ENCODE results near the gene ARSI.
A peak's percentile ranks its signal among the peaks of the same experiment; 100 is the strongest.

The ARSI gene

GRCh38 chr5:150319484-150319790 is 16.7 kb upstream of the ARSI start:
- TF ChIP-seq GATA2 (IDR thresholded peaks at IDR 0.05; ENCODE audit: low read depth, low read length), result no peak
- TF ChIP-seq GATA3 (IDR thresholded peaks at IDR 0.05; ENCODE audit: low read depth, low read length), result no peak

GRCh38 chr5:150318613-150319483 is 16.1 kb upstream of the ARSI start:
- TF ChIP-seq GATA2 (IDR thresholded peaks at IDR 0.05; ENCODE audit: low read depth, low read length) (no peak), GATA3 (IDR thresholded peaks at IDR 0.05; ENCODE audit: low read depth, low read length) (no peak)

GRCh38 chr5:150317048-150318003 is 14.6 kb upstream of the ARSI start:
- TF ChIP-seq GATA2 (IDR thresholded peaks at IDR 0.05; ENCODE audit: low read depth, low read length) (peak; percentile 58; the same call in 1 of the 2 replicates), GATA3 (IDR thresholded peaks at IDR 0.05; ENCODE audit: low read depth, low read length) (no peak)

- TF ChIP-seq GATA3 (IDR thresholded peaks at IDR 0.05; ENCODE audit: low read depth, low read length) (no peak), GATA2 (IDR thresholded peaks at IDR 0.05; ENCODE audit: low read depth, low read length) (no peak)
Measured at GRCh38 chr5:150316320-150316719, 13.6 kb upstream of the ARSI start.

GRCh38 chr5:150315245-150315644 is 12.5 kb upstream of the ARSI start:
- no peak for TF ChIP-seq GATA2 (IDR thresholded peaks at IDR 0.05; ENCODE audit: low read depth, low read length)
- TF ChIP-seq GATA3 (IDR thresholded peaks at IDR 0.05; ENCODE audit: low read depth, low read length), result no peak

GRCh38 chr5:150313921-150314716 is 11.4 kb upstream of the ARSI start:
- no peak for TF ChIP-seq GATA3 (IDR thresholded peaks at IDR 0.05; ENCODE audit: low read depth, low read length)
- no peak for TF ChIP-seq GATA2 (IDR thresholded peaks at IDR 0.05; ENCODE audit: low read depth, low read length)

GRCh38 chr5:150313501-150313900 is 10.8 kb upstream of the ARSI start:
- TF ChIP-seq GATA2 (IDR thresholded peaks at IDR 0.05; ENCODE audit: low read depth, low read length), result no peak
- no peak for TF ChIP-seq GATA3 (IDR thresholded peaks at IDR 0.05; ENCODE audit: low read depth, low read length)

GRCh38 chr5:150312518-150312917 is 9.8 kb upstream of the ARSI start:
- TF ChIP-seq GATA3 (IDR thresholded peaks at IDR 0.05; ENCODE audit: low read depth, low read length), result no peak
- TF ChIP-seq GATA2 (IDR thresholded peaks at IDR 0.05; ENCODE audit: low read depth, low read length), result no peak

GRCh38 chr5:150311015-150311692 is 8.4 kb upstream of the ARSI start:
- TF ChIP-seq GATA3 (IDR thresholded peaks at IDR 0.05; ENCODE audit: low read depth, low read length) (no peak), GATA2 (IDR thresholded peaks at IDR 0.05; ENCODE audit: low read depth, low read length) (no peak)

GRCh38 chr5:150310246-150310645 is 7.5 kb upstream of the ARSI start:
- TF ChIP-seq GATA3 (IDR thresholded peaks at IDR 0.05; ENCODE audit: low read depth, low read length) (no peak), GATA2 (IDR thresholded peaks at IDR 0.05; ENCODE audit: low read depth, low read length) (no peak)

GRCh38 chr5:150309886-150310239 is 7.2 kb upstream of the ARSI start:
- no peak for TF ChIP-seq GATA2 (IDR thresholded peaks at IDR 0.05; ENCODE audit: low read depth, low read length)
- no peak for TF ChIP-seq GATA3 (IDR thresholded peaks at IDR 0.05; ENCODE audit: low read depth, low read length)

- TF ChIP-seq GATA3 (IDR thresholded peaks at IDR 0.05; ENCODE audit: low read depth, low read length) (no peak), GATA2 (IDR thresholded peaks at IDR 0.05; ENCODE audit: low read depth, low read length) (no peak)
Measured at GRCh38 chr5:150309101-150309885, 6.6 kb upstream of the ARSI start.

All from SH-SY5Y (cell line).